IMR-90 (cell line): ENCODE data around the gene TSC22D4. TPM values are rescaled to one million over a fixed set of nuclear protein-coding genes. Genes with fewer than 3 reads are reported as not detected.

Source experiments
- ATAC-seq: fragments of 200-7000 bp; cut with Tn5 transposase; 2 replicates; pipeline ENCODE4 v1.9.1; 2020; ENCODE audit warnings: low read depth, mild to moderate bottlenecking, moderate library complexity
- BruUV-seq: library from RNA; stranded (reverse); fragments of 400-500 nt; replicated peaks from 2 replicates; lab custom pipeline; 2021; lab: Mats Ljungman, UMichigan
- CTCF ChIA-PET: fragments of 300-600 bp; formaldehyde crosslinking; extraction: SDS; loops from one replicate; lab custom pipeline; 2021; ENCODE audit warnings: antibody characterized with exemption; lab: Yijun Ruan, JAX
- POLR2A ChIA-PET: fragments of 300-600 bp; sonication (Branson Sonifier 250); formaldehyde crosslinking; loops from one replicate; lab custom pipeline; 2022; ENCODE audit warnings: antibody characterized with exemption; ENCODE audit not compliant: unreplicated experiment; lab: Charles Lee
- DNase-seq: peaks from one replicate; pipeline ENCODE4 v3.0.0; 2013
- H2AFZ ChIP-seq: replicated peaks from 2 replicates; pipeline ENCODE3; 2013; ENCODE audit warnings: low read length, mild to moderate bottlenecking; ENCODE audit not compliant: poor library complexity
- H2AK5ac ChIP-seq: 2 replicates; pipeline ENCODE4 v1.6.1; 2013; ENCODE audit warnings: low read depth, low read length, inconsistent platforms
- H2AK9ac ChIP-seq: replicated peaks from 2 replicates; pipeline ENCODE3; 2013; ENCODE audit warnings: mild to moderate bottlenecking, low read depth, low read length, moderate library complexity; ENCODE audit not compliant: poor library complexity
- H2BK120ac ChIP-seq: 2 replicates; pipeline ENCODE4 v1.6.1; 2013; ENCODE audit warnings: low read depth, low read length, inconsistent platforms
- H2BK15ac ChIP-seq: 3 replicates; pipeline ENCODE4 v1.6.1; 2013; ENCODE audit warnings: low read depth, low read length, inconsistent platforms
- H2BK20ac ChIP-seq: 2 replicates; pipeline ENCODE4 v1.6.1; 2013; ENCODE audit warnings: low read depth, mild to moderate bottlenecking, inconsistent platforms, low read length, moderate library complexity
- H2BK5ac ChIP-seq: 2 replicates; pipeline ENCODE4 v1.6.1; 2013; ENCODE audit warnings: mild to moderate bottlenecking, low read depth, low read length, inconsistent platforms; ENCODE audit not compliant: poor library complexity, severe bottlenecking
- H3K14ac ChIP-seq: replicated peaks from 2 replicates; pipeline ENCODE4 v1.6.1; 2013; ENCODE audit warnings: low read depth, low read length, inconsistent platforms
- H3K18ac ChIP-seq: 2 replicates; pipeline ENCODE4 v1.6.1; 2013; ENCODE audit warnings: low read depth, low read length, control low read depth
- H3K23ac ChIP-seq: 2 replicates; pipeline ENCODE4 v1.6.1; 2013; ENCODE audit warnings: low read depth, low read length, inconsistent platforms
- H3K27ac ChIP-seq: 2 replicates; pipeline ENCODE4 v1.5.1; 2013; ENCODE audit warnings: mild to moderate bottlenecking, control low read depth, low read length; ENCODE audit not compliant: insufficient read depth
- H3K27me3 ChIP-seq: 2 replicates; pipeline ENCODE4 v1.6.1; 2013; ENCODE audit warnings: low read length; ENCODE audit not compliant: control insufficient read depth, insufficient read depth
- H3K36me3 ChIP-seq: 2 replicates; pipeline ENCODE4 v1.6.1; 2013; ENCODE audit warnings: low read length, mixed read lengths; ENCODE audit not compliant: control insufficient read depth, insufficient read depth
- H3K4ac ChIP-seq: 2 replicates; pipeline ENCODE4 v1.6.1; 2013; ENCODE audit warnings: low read depth, low read length, inconsistent platforms
- H3K4me1 ChIP-seq: 2 replicates; pipeline ENCODE4 v1.6.1; 2013; ENCODE audit warnings: low read length, mixed read lengths; ENCODE audit not compliant: control insufficient read depth, insufficient read depth
- H3K4me2 ChIP-seq: 2 replicates; pipeline ENCODE4 v1.6.1; 2013; ENCODE audit warnings: low read depth, mild to moderate bottlenecking, control low read depth, low read length, moderate library complexity
- H3K4me3 ChIP-seq: 2 replicates; pipeline ENCODE4 v1.5.1; 2013; ENCODE audit warnings: low read depth, mild to moderate bottlenecking, control low read depth, low read length, moderate library complexity; ENCODE audit not compliant: insufficient read depth
- H3K56ac ChIP-seq: 2 replicates; pipeline ENCODE4 v1.6.1; 2013; ENCODE audit warnings: low read length, inconsistent platforms; ENCODE audit not compliant: insufficient read depth; ENCODE audit errors: extremely low read depth
- H3K79me1 ChIP-seq, 2 experiments: 2 replicates each; pipeline ENCODE4 v1.6.1; 2013; ENCODE audit warnings: low read length in 2 of 2, inconsistent platforms in 1 of 2, low read depth in 1 of 2
- H3K9ac ChIP-seq: 2 replicates; pipeline ENCODE4 v1.6.1; 2013; ENCODE audit warnings: low read depth, low read length, control low read depth
- H3K9me1 ChIP-seq: 2 replicates; pipeline ENCODE4 v1.6.1; 2013; ENCODE audit warnings: low read length, inconsistent platforms; ENCODE audit not compliant: insufficient read depth
- H3K9me3 ChIP-seq: 2 replicates; pipeline ENCODE4 v1.6.1; 2013; ENCODE audit warnings: low read length; ENCODE audit not compliant: control insufficient read depth, insufficient read depth
- H4K20me1 ChIP-seq: 2 replicates; pipeline ENCODE4 v1.6.1; 2013; ENCODE audit warnings: low read length, inconsistent platforms; ENCODE audit not compliant: insufficient read depth
- H4K5ac ChIP-seq: 2 replicates; pipeline ENCODE4 v1.6.1; 2013; ENCODE audit warnings: mild to moderate bottlenecking, low read depth, low read length, control low read depth
- H4K8ac ChIP-seq, 2 experiments: 2 replicates each; pipeline ENCODE4 v1.6.1; 2013; ENCODE audit warnings: low read depth in 2 of 2, low read length in 2 of 2, control low read depth in 1 of 2, inconsistent platforms in 1 of 2
- H4K91ac ChIP-seq: 2 replicates; pipeline ENCODE4 v1.6.1; 2013; ENCODE audit warnings: low read depth, low read length, inconsistent platforms; ENCODE audit not compliant: insufficient read depth
- CEBPB ChIP-seq: IDR thresholded peaks from 2 replicates; pipeline ENCODE4 v1.6.1; 2012; ENCODE audit warnings: low read depth, low read length, improper control_type of control experiment
- CHD1 ChIP-seq: IDR thresholded peaks from 2 replicates; pipeline ENCODE4 v1.6.1; 2012; ENCODE audit warnings: low read depth, low read length, improper control_type of control experiment
- ELK1 ChIP-seq: fragments of 150-350 bp; IDR thresholded peaks from 2 replicates; pipeline ENCODE4 v1.6.1; 2016; ENCODE audit warnings: low read depth, mild to moderate bottlenecking, low read length, moderate library complexity, borderline replicate concordance
- FOS ChIP-seq: fragments of 150-350 bp; IDR thresholded peaks from 2 replicates; pipeline ENCODE4 v1.6.1; 2016; ENCODE audit warnings: low read depth, low read length
- MAFK ChIP-seq: IDR thresholded peaks from 2 replicates; pipeline ENCODE4 v1.6.1; 2012; ENCODE audit warnings: low read depth, low read length, improper control_type of control experiment
- MAZ ChIP-seq: IDR thresholded peaks from 2 replicates; pipeline ENCODE4 v1.6.1; 2012; ENCODE audit warnings: low read depth, mild to moderate bottlenecking, low read length, improper control_type of control experiment, moderate library complexity, borderline replicate concordance
- MXI1 ChIP-seq: IDR thresholded peaks from 2 replicates; pipeline ENCODE4 v1.6.1; 2012; ENCODE audit warnings: low read depth, mild to moderate bottlenecking, low read length, moderate library complexity, borderline replicate concordance
- NFE2L2 ChIP-seq: fragments of 150-350 bp; IDR thresholded peaks from 2 replicates; pipeline ENCODE4 v1.6.1; 2016; ENCODE audit warnings: low read depth, mild to moderate bottlenecking, low read length
- POLR2A ChIP-seq: IDR thresholded peaks from 2 replicates; pipeline ENCODE4 v1.6.1; 2012; ENCODE audit warnings: mild to moderate bottlenecking, low read depth, low read length
- RAD21 ChIP-seq: IDR thresholded peaks from 2 replicates; pipeline ENCODE4 v1.6.1; 2012; ENCODE audit warnings: low read length, improper control_type of control experiment
- RCOR1 ChIP-seq: IDR thresholded peaks from 2 replicates; pipeline ENCODE4 v1.6.1; 2012; ENCODE audit warnings: mild to moderate bottlenecking, low read length, improper control_type of control experiment; ENCODE audit not compliant: insufficient replicate concordance
- SMC3 ChIP-seq: fragments of 150-350 bp; IDR thresholded peaks from 2 replicates; pipeline ENCODE4 v1.6.1; 2016; ENCODE audit warnings: low read depth, mild to moderate bottlenecking, antibody characterized with exemption, low read length, moderate library complexity
- USF2 ChIP-seq: fragments of 150-350 bp; IDR thresholded peaks from 2 replicates; pipeline ENCODE4 v1.6.1; 2017; ENCODE audit warnings: mild to moderate bottlenecking, antibody characterized with exemption, low read length, low read depth
- WGBS, 2 experiments: methylation state at CpG; one replicate each; pipeline versions ENCODE4 v1.1.5 to v1.1.7; 2013; ENCODE audit warnings: missing lambda C conversion rate in 2 of 2; ENCODE audit not compliant: insufficient read length in 1 of 2; ENCODE audit errors: extremely low coverage in 2 of 2; 5-methylcytosine and 5-hydroxymethylcytosine counted together
- dilution Hi-C: fragments of 300-500 bp; cut with HindIII; formaldehyde crosslinking; loops from one replicate; pipeline ENCODE4 v1.14.3; 2018; ENCODE audit warnings: low sequenced_read_pairs; ENCODE audit not compliant: unreplicated experiment
- in situ Hi-C: fragments of 300-500 bp; cut with MboI; formaldehyde crosslinking; loops from 3 replicates; pipeline ENCODE4 v1.14.3; 2019; ENCODE audit warnings: low sequenced_read_pairs, inconsistent platforms, mixed read lengths
- intact Hi-C: fragments of 100-400 bp; cut with micrococcal nuclease; formaldehyde crosslinking; loops from 2 replicates; pipeline ENCODE4 v1.10.0; 2022
- polyA plus RNA-seq, 3 experiments: library from polyadenylated mRNA; depleted of rRNA; stranded (reverse); fragments of >200 nt; gene quantifications; 2 replicates each; pipeline ENCODE4 v1.2.3, GENCODE V29; 2012; ENCODE audit warnings: low replicate concordance in 1 of 3
- total RNA-seq: library from RNA; depleted of rRNA; stranded (reverse); fragments of >200 nt; gene quantifications from 2 replicates; pipeline ENCODE4 v1.2.3, GENCODE V29; 2012

Gene TSC22D4
- total and polyA plus RNA-seq, 2 of the 4 experiments (the other 2 are of a cell fraction), result 9.3 to 29.9 TPM

GRCh38 chr7:100476903-100477870 is 1.8 kb downstream of the TSC22D4 start:
- 0% methylated on average over 4 of the region's 30 CpGs; no CpG with 5 or more reads in 1 of the 2 experiments for WGBS, 2 experiments
- no peak overlapping the region for H3K18ac ChIP-seq
- H2AK9ac ChIP-seq, result peak overlapping the region; percentile 96
- ATAC-seq, result peak; percentile 2; the same call in 1 of the 2 replicates
- H3K36me3 ChIP-seq, result peaks cover 27% of the 10 kb centered on the region; the same call in 1 of the 2 replicates
- no peak for DNase-seq
- peak overlapping the region; percentile 16; the same call in 1 of the 2 replicates for H3K4ac ChIP-seq
- H3K79me1 ChIP-seq, result peaks cover 25 to 51% of the 10 kb centered on the region in 2 experiments; a peak in 3 of 4 replicates
- peaks cover 16% of the 10 kb centered on the region for H3K4me1 ChIP-seq
- H3K27ac ChIP-seq, result peak overlapping the region; percentile 80
- H3K9ac ChIP-seq, result peak overlapping the region; percentile 92
- no peak overlapping the region for H4K8ac ChIP-seq
- H3K14ac ChIP-seq, result peak overlapping the region; percentile 37; the same call in 1 of the 2 replicates
- H4K5ac ChIP-seq, result no peak overlapping the region
- no peak overlapping the region for H2BK15ac ChIP-seq
- peak overlapping the region; percentile 63 for H3K23ac ChIP-seq
- intact Hi-C loops (loop anchor here (5.0 kb wide), 1 partner anchor 70 kb away; no protein-coding TSS in a partner anchor), in situ Hi-C loops (loop anchor here (10.0 kb wide), 1 partner anchor 198 kb away; the partner anchor contains the start of gene GNB2), dilution Hi-C loops (no loop called here)
- H2AK5ac ChIP-seq, result no peak overlapping the region
- no TSS peak for BruUV-seq
- peak overlapping the region; percentile 91 for H3K4me3 ChIP-seq
- H4K91ac ChIP-seq, result no peak overlapping the region
- ChIA-PET POLR2A (no interaction called here), CTCF (interaction anchor here (0.9 kb wide), 1 partner anchor 11 kb away, joined by 3 read pairs; no protein-coding TSS in a partner anchor)
- H2BK20ac ChIP-seq, result no peak overlapping the region
- peak overlapping the region; percentile 82 for H2BK5ac ChIP-seq
- no peaks in the 10 kb centered on the region for H3K9me1 ChIP-seq
- peak overlapping the region; percentile 93 for H3K4me2 ChIP-seq
- no peaks in the 10 kb centered on the region for H3K9me3 ChIP-seq
- H4K20me1 ChIP-seq, result peaks cover 27% of the 10 kb centered on the region
- H2AFZ ChIP-seq, result peak overlapping the region; percentile 71
- no peak overlapping the region for H3K56ac ChIP-seq
- no peaks in the 10 kb centered on the region for H3K27me3 ChIP-seq
- no peak overlapping the region for H2BK120ac ChIP-seq
- TF ChIP-seq NFE2L2, result no peak
- no peak for TF ChIP-seq CHD1
- TF ChIP-seq USF2, result no peak
- TF ChIP-seq ELK1, result no peak
- peak; percentile 26; the same call in 1 of the 2 replicates for TF ChIP-seq SMC3
- no peak for TF ChIP-seq RCOR1
- no peak for TF ChIP-seq MAFK
- TF ChIP-seq RAD21, result peak; percentile 25; the same call in 1 of the 2 replicates
- TF ChIP-seq MAZ, result no peak
- no peak for TF ChIP-seq MXI1
- no peak for TF ChIP-seq POLR2A
- no peak for TF ChIP-seq CEBPB
- TF ChIP-seq FOS, result no peak
